Neural crest cell (in vitro differentiated cells): ENCODE measurements around the gene KIFAP3. TPM values are rescaled to one million over a fixed set of nuclear protein-coding genes. Genes with fewer than 3 reads are reported as not detected.

Experiments used
- DNase-seq: peaks from one replicate; pipeline ENCODE4 v3.0.0; 2021; ENCODE audit warnings: low read depth, mixed read lengths, low spot score
- H3K27ac Mint-ChIP-seq: one replicate; pipeline ENCODE4 v1.8.0; 2021; ENCODE audit warnings: mild to moderate bottlenecking, mixed read lengths; ENCODE audit not compliant: unreplicated experiment
- H3K27me3 Mint-ChIP-seq: 2 replicates; pipeline ENCODE4 v1.8.0; 2021; ENCODE audit warnings: low read depth, mild to moderate bottlenecking, mixed read lengths
- H3K36me3 Mint-ChIP-seq: 2 replicates; pipeline ENCODE4 v1.8.0; 2021; ENCODE audit warnings: low read depth, mild to moderate bottlenecking, mixed read lengths
- H3K4me1 Mint-ChIP-seq: 2 replicates; pipeline ENCODE4 v1.8.0; 2021; ENCODE audit warnings: mixed read lengths
- H3K4me3 Mint-ChIP-seq: one replicate; pipeline ENCODE4 v1.8.0; 2021; ENCODE audit warnings: mild to moderate bottlenecking, mixed read lengths
- H3K9me3 Mint-ChIP-seq: 2 replicates; pipeline ENCODE4 v1.8.0; 2021; ENCODE audit warnings: mixed read lengths
- total RNA-seq: library from RNA; stranded (reverse); gene quantifications from 2 replicates; pipeline ENCODE4 v1.2.1, GENCODE V29; 2021
- TF ChIP-seq, protein P1 (sequence below): fragments of 200-600 bp; sonication (generic); conservative IDR thresholded peaks from 2 replicates; pipeline ENCODE4 v1.5.0; 2021; ENCODE audit warnings: antibody characterized with exemption, mild to moderate bottlenecking

The KIFAP3 gene
- total RNA-seq, 1 donor from 2014 or later: 19.6 TPM

DNA sequence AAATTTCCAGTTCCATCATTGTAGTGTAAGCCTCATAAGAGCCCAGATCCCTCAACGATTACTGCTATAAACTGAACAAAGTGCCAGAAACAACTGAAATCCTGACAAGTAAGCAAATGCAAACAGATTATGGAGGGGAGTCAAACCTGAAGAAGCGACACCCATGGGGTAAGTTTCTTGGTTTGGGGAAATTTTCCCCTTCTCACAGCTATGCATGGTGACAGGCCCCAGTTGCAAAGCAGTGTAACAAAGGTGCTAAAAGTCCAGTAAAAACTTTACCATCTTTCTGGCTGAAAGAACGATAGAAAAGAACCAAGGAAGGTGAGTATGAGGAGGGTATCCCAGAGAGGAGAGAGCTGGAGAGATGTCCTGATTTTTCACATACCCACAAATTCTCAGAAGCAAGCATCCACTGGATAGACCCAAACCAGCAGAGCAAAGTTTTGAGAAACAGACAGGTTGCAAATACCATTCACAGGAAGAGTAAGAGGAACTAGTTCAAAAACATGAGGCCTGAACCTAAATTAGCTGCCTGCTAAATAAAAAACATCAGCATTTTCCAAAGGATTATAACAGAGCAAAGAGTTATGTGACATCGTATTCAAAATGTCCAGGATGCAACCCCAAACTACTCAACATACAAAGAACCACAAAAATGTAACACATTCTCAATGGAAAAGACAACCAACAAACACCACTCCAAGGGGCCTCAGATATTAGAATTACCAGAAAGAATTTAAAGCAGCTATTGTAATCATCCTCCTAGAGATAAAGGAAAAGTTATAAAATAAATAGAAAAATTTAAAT, 195.3 kb downstream of the KIFAP3 start:
- Mint-ChIP-seq H3K27ac (peak overlapping the region; percentile 10), H3K4me1 (no peaks in the 10 kb centered on the region), H3K27me3 (no peaks in the 10 kb centered on the region), H3K36me3 (peaks cover 23% of the 10 kb centered on the region), H3K4me3 (no peak overlapping the region), H3K9me3 (no peaks in the 10 kb centered on the region)
- TF ChIP-seq, protein P1, sequence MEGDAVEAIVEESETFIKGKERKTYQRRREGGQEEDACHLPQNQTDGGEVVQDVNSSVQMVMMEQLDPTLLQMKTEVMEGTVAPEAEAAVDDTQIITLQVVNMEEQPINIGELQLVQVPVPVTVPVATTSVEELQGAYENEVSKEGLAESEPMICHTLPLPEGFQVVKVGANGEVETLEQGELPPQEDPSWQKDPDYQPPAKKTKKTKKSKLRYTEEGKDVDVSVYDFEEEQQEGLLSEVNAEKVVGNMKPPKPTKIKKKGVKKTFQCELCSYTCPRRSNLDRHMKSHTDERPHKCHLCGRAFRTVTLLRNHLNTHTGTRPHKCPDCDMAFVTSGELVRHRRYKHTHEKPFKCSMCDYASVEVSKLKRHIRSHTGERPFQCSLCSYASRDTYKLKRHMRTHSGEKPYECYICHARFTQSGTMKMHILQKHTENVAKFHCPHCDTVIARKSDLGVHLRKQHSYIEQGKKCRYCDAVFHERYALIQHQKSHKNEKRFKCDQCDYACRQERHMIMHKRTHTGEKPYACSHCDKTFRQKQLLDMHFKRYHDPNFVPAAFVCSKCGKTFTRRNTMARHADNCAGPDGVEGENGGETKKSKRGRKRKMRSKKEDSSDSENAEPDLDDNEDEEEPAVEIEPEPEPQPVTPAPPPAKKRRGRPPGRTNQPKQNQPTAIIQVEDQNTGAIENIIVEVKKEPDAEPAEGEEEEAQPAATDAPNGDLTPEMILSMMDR: no peak
- DNase-seq: no peak

- no peaks in the 10 kb centered on the region for H3K27me3 Mint-ChIP-seq
- H3K4me1 Mint-ChIP-seq: no peaks in the 10 kb centered on the region
- DNase-seq: no peak
- peaks cover 30% of the 10 kb centered on the region for H3K36me3 Mint-ChIP-seq
- TF ChIP-seq, protein P1: no peak
- no peaks in the 10 kb centered on the region for H3K9me3 Mint-ChIP-seq
- peak overlapping the region; percentile 22 for H3K27ac Mint-ChIP-seq
- no peak overlapping the region for H3K4me3 Mint-ChIP-seq
These were observed 196.0 kb downstream of the KIFAP3 start for GRCh38 chr1:169878498-169878897.

DNA sequence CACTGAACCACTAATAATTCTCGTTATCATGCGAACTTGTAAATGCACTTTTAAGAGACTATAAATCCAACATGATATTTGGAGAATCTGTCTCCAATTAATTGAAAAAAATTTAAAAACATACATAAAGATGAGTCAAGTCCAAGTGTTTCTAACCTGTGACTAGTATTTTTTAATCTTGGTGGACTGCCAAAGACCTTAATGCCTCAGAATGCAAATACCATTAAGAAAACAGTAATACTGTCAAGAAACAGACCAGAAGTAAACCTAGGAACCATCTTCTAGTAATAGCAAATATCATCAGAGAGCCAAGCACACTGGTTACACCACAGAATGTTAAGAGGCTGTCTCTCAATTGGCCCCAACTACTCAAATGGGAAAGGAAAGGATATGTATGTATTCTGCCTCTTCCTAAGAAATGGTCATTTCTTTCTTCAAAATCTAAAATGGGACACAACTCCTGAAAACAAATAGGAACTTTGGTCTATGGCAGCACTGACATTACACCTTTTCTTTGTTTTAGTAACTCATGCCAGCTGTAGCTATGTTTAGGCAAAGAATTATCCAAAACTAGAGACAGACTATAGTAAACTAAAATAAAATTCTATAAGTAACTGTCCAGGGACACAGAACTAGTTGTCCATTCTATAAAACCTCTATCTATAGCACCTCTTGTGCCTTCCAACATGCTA, 196.5 kb downstream of the KIFAP3 start:
- H3K9me3 Mint-ChIP-seq: peaks cover 3% of the 10 kb centered on the region
- H3K36me3 Mint-ChIP-seq: peaks cover 32% of the 10 kb centered on the region
- no peak overlapping the region for H3K4me3 Mint-ChIP-seq
- TF ChIP-seq, protein P1: no peak
- H3K27ac Mint-ChIP-seq: no peak overlapping the region
- no peaks in the 10 kb centered on the region for H3K4me1 Mint-ChIP-seq
- no peak for DNase-seq
- H3K27me3 Mint-ChIP-seq: no peaks in the 10 kb centered on the region

- peak overlapping the region; percentile 19 for H3K27ac Mint-ChIP-seq
- no peak overlapping the region for H3K4me3 Mint-ChIP-seq
- peaks cover 46% of the 10 kb centered on the region for H3K36me3 Mint-ChIP-seq
- H3K27me3 Mint-ChIP-seq: no peaks in the 10 kb centered on the region
- TF ChIP-seq, protein P1: no peak
- peaks cover 9% of the 10 kb centered on the region for H3K9me3 Mint-ChIP-seq
- DNase-seq: no peak
- no peaks in the 10 kb centered on the region for H3K4me1 Mint-ChIP-seq
These were observed 200.3 kb downstream of the KIFAP3 start for GRCh38 chr1:169874229-169874628.

GRCh38 chr1:169873582-169874199, 200.8 kb downstream of the KIFAP3 start:
- peak overlapping the region; percentile 19 for H3K27ac Mint-ChIP-seq
- TF ChIP-seq, protein P1: no peak
- H3K4me1 Mint-ChIP-seq: no peaks in the 10 kb centered on the region
- H3K27me3 Mint-ChIP-seq: no peaks in the 10 kb centered on the region
- no peak overlapping the region for H3K4me3 Mint-ChIP-seq
- H3K9me3 Mint-ChIP-seq: peaks cover 9% of the 10 kb centered on the region
- no peak for DNase-seq
- peaks cover 47% of the 10 kb centered on the region for H3K36me3 Mint-ChIP-seq
